HCT116 (cell line): ENCODE measurements around the gene MBTD1. TPM values are rescaled to one million over a fixed set of nuclear protein-coding genes. Genes with fewer than 3 reads are reported as not detected.

ENCODE experiments used
- ATAC-seq: fragments of 200-7000 bp; cut with Tn5 transposase; 2 replicates; pipeline ENCODE4 v1.9.1; 2020; ENCODE audit warnings: mild to moderate bottlenecking, moderate library complexity
- BruUV-seq: library from RNA; stranded (reverse); fragments of 400-500 nt; replicated peaks from 2 replicates; lab custom pipeline; 2021; lab: Mats Ljungman, UMichigan
- CTCF ChIA-PET: fragments of 300-600 bp; sonication (Branson Sonifier 250); formaldehyde crosslinking; loops from one replicate; lab custom pipeline; 2021; ENCODE audit warnings: antibody characterized with exemption; lab: Charles Lee
- POLR2A ChIA-PET: fragments of 300-600, 350-600 bp; sonication (Branson Sonifier 250); formaldehyde crosslinking; loops from one replicate; lab custom pipeline; 2021; ENCODE audit warnings: antibody characterized with exemption; lab: Charles Lee
- RAD21 ChIA-PET, 2 experiments: fragments of 300-600 bp; sonication (Branson Sonifier 250); formaldehyde crosslinking; loops; one replicate each; lab custom pipeline; 2023; ENCODE audit warnings: low total read pairs in 2 of 2; ENCODE audit not compliant: uncharacterized antibody in 2 of 2, unreplicated experiment in 2 of 2, low non-redundant PET in 1 of 2; lab: Charles Lee
- DNase-seq: peaks from one replicate; pipeline ENCODE4 v3.0.0-alpha.2; 2010; ENCODE audit warnings: low read depth, low spot score
- H2AFZ ChIP-seq: fragments of 200-600 bp; shearing (Covaris generic), sonication (generic); 2 replicates; pipeline ENCODE4 v1.6.1; 2017; ENCODE audit warnings: low read depth, mixed run types, mixed read lengths, antibody characterized with exemption, low read length; ENCODE audit not compliant: poor library complexity, severe bottlenecking
- H3K27ac ChIP-seq: 2 replicates; pipeline ENCODE4 v1.5.1; 2012; ENCODE audit warnings: low read depth, low read length
- H3K27me3 ChIP-seq: fragments of 200-600 bp; sonication (generic); 2 replicates; pipeline ENCODE4 v1.6.1; 2016; ENCODE audit warnings: mixed run types, low read length, mixed read lengths; ENCODE audit not compliant: insufficient read depth
- H3K36me3 ChIP-seq, 2 experiments: fragments of 200-500 bp in 1 of 2; fragments of 200-600 bp in 1 of 2; sonication (Bioruptor generic) in 1 of 2; sonication (generic) in 1 of 2; 2 replicates each; pipeline versions ENCODE4 v1.5.1 to v1.6.1; 2014 to 2016; ENCODE audit warnings: low read length in 2 of 2, inconsistent platforms in 1 of 2, mixed read lengths in 1 of 2, mixed run types in 1 of 2; ENCODE audit not compliant: insufficient read depth in 2 of 2, control insufficient read depth in 1 of 2
- H3K4me1 ChIP-seq, 2 experiments: fragments of 200-600 bp in 1 of 2; sonication (generic) in 1 of 2; 2 replicates each; pipeline versions ENCODE4 v1.5.1 to v1.6.1; 2012 to 2017; ENCODE audit warnings: low read length in 2 of 2, inconsistent platforms in 1 of 2, mild to moderate bottlenecking in 1 of 2, mixed read lengths in 1 of 2, mixed run types in 1 of 2, moderate library complexity in 1 of 2; ENCODE audit not compliant: insufficient read depth in 2 of 2, control insufficient read depth in 1 of 2
- H3K4me2 ChIP-seq: fragments of 200-600 bp; sonication (generic); 2 replicates; pipeline ENCODE4 v1.6.1; 2017; ENCODE audit warnings: mixed run types, low read length, mixed read lengths
- H3K4me3 ChIP-seq, 2 experiments: fragments of 200-600 bp in 1 of 2; sonication (generic) in 1 of 2; replicated peaks in 1 of 2; 2 replicates each; pipeline ENCODE4 v1.5.1; 2011 to 2016; ENCODE audit warnings: low read length in 2 of 2, control low read depth in 1 of 2, low read depth in 1 of 2, mild to moderate bottlenecking in 1 of 2, mixed read lengths in 1 of 2, mixed run types in 1 of 2
- H3K79me2 ChIP-seq: fragments of 200-600 bp; sonication (generic); 2 replicates; pipeline ENCODE4 v1.6.1; 2017; ENCODE audit warnings: mild to moderate bottlenecking, mixed run types, low read length, moderate library complexity, mixed read lengths; ENCODE audit not compliant: insufficient read depth
- H3K9ac ChIP-seq: fragments of 200-600 bp; sonication (generic); 2 replicates; pipeline ENCODE4 v1.6.1; 2016; ENCODE audit warnings: low read length, mixed read lengths
- H3K9me2 ChIP-seq: fragments of 200-600 bp; sonication (generic), shearing (Covaris generic); 2 replicates; pipeline ENCODE4 v1.6.1; 2017; ENCODE audit warnings: mixed run types, mild to moderate bottlenecking, moderate library complexity; ENCODE audit not compliant: insufficient read depth
- H3K9me3 ChIP-seq, 2 experiments: fragments of 200-500 bp in 1 of 2; fragments of 200-600 bp in 1 of 2; sonication (Bioruptor generic) in 1 of 2; sonication (generic) in 1 of 2; 2 replicates each; pipeline ENCODE4 v1.6.1; 2014 to 2017; ENCODE audit warnings: low read length in 2 of 2, mixed read lengths in 2 of 2, inconsistent platforms in 1 of 2, low read depth in 1 of 2, mild to moderate bottlenecking in 1 of 2, mixed run types in 1 of 2, moderate library complexity in 1 of 2; ENCODE audit not compliant: control insufficient read depth in 1 of 2, insufficient read depth in 1 of 2
- H4K20me1 ChIP-seq: fragments of 200-600 bp; sonication (generic), shearing (Covaris generic); 2 replicates; pipeline ENCODE4 v1.6.1; 2017; ENCODE audit warnings: mixed run types, mild to moderate bottlenecking, moderate library complexity; ENCODE audit not compliant: insufficient read depth
- ATF3 ChIP-seq: IDR thresholded peaks from 2 replicates; pipeline ENCODE4 v1.6.1; 2012
- CBX3 ChIP-seq: IDR thresholded peaks from 2 replicates; pipeline ENCODE4 v1.6.1; 2012; ENCODE audit warnings: low read depth
- CEBPB ChIP-seq: IDR thresholded peaks from 2 replicates; pipeline ENCODE4 v1.6.1; 2012; ENCODE audit warnings: low read depth
- CTCF ChIP-seq, 3 experiments: fragments of 200-600 bp in 1 of 3; sonication (generic) in 1 of 3; IDR thresholded peaks in 2 of 3; conservative IDR thresholded peaks in 1 of 3; 2 replicates each; pipeline ENCODE4 v1.5.1; 2012 to 2017; ENCODE audit warnings: low read depth in 2 of 3, low read length in 2 of 3, antibody characterized with exemption in 1 of 3, borderline replicate concordance in 1 of 3, control low read depth in 1 of 3, mild to moderate bottlenecking in 1 of 3, mixed read lengths in 1 of 3, mixed run types in 1 of 3, moderate library complexity in 1 of 3; ENCODE audit not compliant: insufficient read depth in 1 of 3
- EGR1 ChIP-seq: IDR thresholded peaks from 2 replicates; pipeline ENCODE4 v1.6.1; 2012; ENCODE audit warnings: low read depth
- ELF1 ChIP-seq: IDR thresholded peaks from 2 replicates; pipeline ENCODE4 v1.6.1; 2012; ENCODE audit warnings: low read depth, borderline replicate concordance
- EZH2phosphoT487 ChIP-seq: fragments of 200-600 bp; IDR thresholded peaks from 2 replicates; pipeline ENCODE4 v1.6.1; 2018; ENCODE audit warnings: antibody characterized with exemption, borderline replicate concordance
- JUND ChIP-seq: IDR thresholded peaks from 2 replicates; pipeline ENCODE4 v1.6.1; 2012
- MAX ChIP-seq: IDR thresholded peaks from 2 replicates; pipeline ENCODE4 v1.6.1; 2012
- POLR2A ChIP-seq: IDR thresholded peaks from 2 replicates; pipeline ENCODE4 v1.7.0; 2011; ENCODE audit warnings: borderline replicate concordance; ENCODE audit not compliant: insufficient read depth, insufficient read length; ENCODE audit errors: extremely low read depth
- RAD21 ChIP-seq: IDR thresholded peaks from 2 replicates; pipeline ENCODE4 v1.6.1; 2012; ENCODE audit warnings: low read depth, mild to moderate bottlenecking
- SIN3A ChIP-seq: IDR thresholded peaks from 2 replicates; pipeline ENCODE4 v1.6.1; 2012; ENCODE audit warnings: low read depth
- SP1 ChIP-seq: IDR thresholded peaks from 2 replicates; pipeline ENCODE4 v1.6.1; 2012; ENCODE audit warnings: low read depth
- SRF ChIP-seq: IDR thresholded peaks from 2 replicates; pipeline ENCODE4 v1.6.1; 2012; ENCODE audit warnings: low read depth
- ZFX ChIP-seq: fragments of 450-650 bp; IDR thresholded peaks from 2 replicates; pipeline ENCODE4 v1.6.1; 2017
- intact Hi-C: fragments of 100-400 bp; cut with micrococcal nuclease; formaldehyde crosslinking; loops from 2 replicates; pipeline ENCODE4 v1.10.0; 2022
- total RNA-seq: library from RNA; stranded (reverse); gene quantifications from one replicate; pipeline ENCODE4 v1.2.1, GENCODE V29; 2021; ENCODE audit not compliant: unreplicated experiment

MBTD1 gene
- total RNA-seq, 1 experiment from 2014 or later: 27.3 TPM

- Histone ChIP-seq H3K4me1 (peaks cover 14 to 22% of the 10 kb centered on the region in 2 experiments), H3K79me2 (peaks cover 59% of the 10 kb centered on the region), H3K27me3 (no peaks in the 10 kb centered on the region), H3K9me2 (no peaks in the 10 kb centered on the region), H3K9me3 (no peaks in the 10 kb centered on the region), H3K27ac (peak overlapping the region; percentile 69), H2AFZ (no peak overlapping the region), H3K9ac (peak overlapping the region; percentile 84), H3K4me2 (peak overlapping the region; percentile 85), H4K20me1 (peaks cover 14% of the 10 kb centered on the region; the same call in 1 of the 2 replicates), H3K4me3 (peak overlapping the region; percentile 74 to 82), H3K36me3 (peaks cover 29 to 36% of the 10 kb centered on the region in 2 experiments)
- ChIA-PET POLR2A (interaction anchor here (0.8 to 3.6 kb wide), 3 partner anchors 9 to 288 kb away, joined by 3 to 24 read pairs (median 8); partner anchors contain the start of genes SPAG9 and TOB1), RAD21 (no interaction called here), CTCF (interaction anchor here (0.7 to 1.6 kb wide), 3 partner anchors 12 to 33 kb away, joined by 3 to 5 read pairs (median 3); partner anchors contain the start of genes NME2 and SPAG9)
- no peak for ATAC-seq
- no peak for DNase-seq
- TSS peak; percentile 62 for BruUV-seq
- intact Hi-C loops: loop anchor here (5.0 to 10.0 kb wide), 5 partner anchors 97 to 609 kb away; partner anchors contain the start of genes SPATA20 and TOB1
- TF ChIP-seq SRF: no peak
Observed at GRCh38 chr17:51154176-51154575, 105.7 kb downstream of the MBTD1 start.

- intact Hi-C loops: loop anchor here (1.0 to 10.0 kb wide), 7 partner anchors 32 to 609 kb away; partner anchors contain the start of genes SPATA20 and TOB1
- Histone ChIP-seq H2AFZ (peak within 1 kb of the TSS; percentile 95), H3K9me3 (no peaks in the 10 kb centered on the region), H3K9me2 (no peaks in the 10 kb centered on the region), H3K36me3 (peaks cover 24 to 29% of the 10 kb centered on the region in 2 experiments), H3K27ac (peak within 1 kb of the TSS; percentile 69), H3K79me2 (peaks cover 52% of the 10 kb centered on the region), H3K9ac (peak within 1 kb of the TSS; percentile 84), H3K4me1 (peaks cover 14 to 22% of the 10 kb centered on the region in 2 experiments), H3K27me3 (no peaks in the 10 kb centered on the region), H3K4me3 (peak within 1 kb of the TSS; percentile 74 to 82), H3K4me2 (peak within 1 kb of the TSS; percentile 85), H4K20me1 (peaks cover 10% of the 10 kb centered on the region; the same call in 1 of the 2 replicates)
- POLR2A ChIA-PET: interaction anchor here (0.8 to 3.6 kb wide), 14 partner anchors 9 to 301 kb away, joined by 3 to 24 read pairs (median 4); partner anchors contain the start of genes NME2, SPAG9 and TOB1
- CTCF ChIA-PET: interaction anchor here (0.6 to 2.1 kb wide), 33 partner anchors 9 to 369 kb away, joined by 3 to 88 read pairs (median 4); partner anchors contain the start of genes NME2 and SPAG9
- DNase-seq (peak; percentile 100), ATAC-seq (peak; percentile 92)
- BruUV-seq: no TSS peak
- RAD21 ChIA-PET: interaction anchor here (0.6 to 1.0 kb wide), 13 partner anchors 9 to 370 kb away, joined by 3 to 8 read pairs (median 4); partner anchors contain the start of gene SPAG9 (in 2 of the 2)
- TF ChIP-seq CEBPB (0 out of 2 replicates have a peak, but pooled peaks have one; percentile 47), ATF3 (no peak; the same call in 1 of the 2 replicates), MAX (peak; percentile 100), EZH2phosphoT487 (no peak), JUND (peak; percentile 88), CTCF (IDR thresholded peaks at IDR 0.05 in 2 of 3, conservative IDR thresholded peaks at IDR 0.05 in 1 of 3; ENCODE audit: borderline replicate concordance in 1 of 3, insufficient read depth in 1 of 3, low read depth in 2 of 3, low read length in 2 of 3) (peak; percentile 97 to 100 (median 98)), POLR2A (peak; percentile 78), SIN3A (peak; percentile 100), CBX3 (peak; percentile 100), ELF1 (no peak; the same call in 1 of the 2 replicates), SRF (peak; percentile 97), ZFX (peak; percentile 56; the same call in 1 of the 2 replicates), EGR1 (peak; percentile 100), RAD21 (peak; percentile 100), SP1 (peak; percentile 96)
Observed at GRCh38 chr17:51153210-51154072, 106.4 kb downstream of the MBTD1 start, which contains the start of gene NME1. TSS of gene NME1 (plus strand) at chr17:51153559. CDS start at chr17:51155655, 2,096 bp downstream.
